ENCODE results near the gene GLT6D1.

Gene GLT6D1

GRCh38 chr9:135622415-135623020 lies 16.8 kb downstream of the GLT6D1 start:
- Histone ChIP-seq H4K20me1 (ENCODE audit: insufficient read depth, low read length) (no peaks in the 10 kb centered on the region), H3K27me3 (ENCODE audit: low read depth, low read length) (peaks cover 17% of the 10 kb centered on the region; the same call in 1 of the 2 replicates), H3K27ac (ENCODE audit: low read length) (no peak overlapping the region), H3K36me3 (replicated peaks; ENCODE audit: low read depth, low read length) (no peaks in the 10 kb centered on the region), H3K4me2 (ENCODE audit: low read length) (no peak overlapping the region), H3K9ac (ENCODE audit: low read length) (no peak overlapping the region), H3K79me2 (ENCODE audit: low read length) (no peaks in the 10 kb centered on the region), H2AFZ (ENCODE audit: low read depth, low read length) (no peak overlapping the region), H3K4me1 (ENCODE audit: low read length) (no peaks in the 10 kb centered on the region), H3K9me3 (ENCODE audit: insufficient read depth, low read length) (no peaks in the 10 kb centered on the region), H3K4me3 (ENCODE audit: low read length) (no peak overlapping the region)
- TF ChIP-seq EZH2phosphoT487 (IDR thresholded peaks at IDR 0.05; ENCODE audit: low read depth) = no peak
- TF ChIP-seq CTCF (IDR thresholded peaks at IDR 0.05; ENCODE audit: low read depth, low read length) = no peak

GRCh38 chr9:135620558-135620957 lies 18.8 kb downstream of the GLT6D1 start:
- H3K4me2 ChIP-seq (ENCODE audit: low read length) = no peak overlapping the region
- H3K4me1 ChIP-seq (ENCODE audit: low read length) = no peaks in the 10 kb centered on the region
- no peaks in the 10 kb centered on the region for H3K36me3 ChIP-seq (replicated peaks; ENCODE audit: low read depth, low read length)
- H3K79me2 ChIP-seq (ENCODE audit: low read length) = no peaks in the 10 kb centered on the region
- TF ChIP-seq EZH2phosphoT487 (IDR thresholded peaks at IDR 0.05; ENCODE audit: low read depth) (no peak), CTCF (IDR thresholded peaks at IDR 0.05; ENCODE audit: low read depth, low read length) (no peak)
- no peak overlapping the region for H2AFZ ChIP-seq (ENCODE audit: low read depth, low read length)
- no peak overlapping the region for H3K9ac ChIP-seq (ENCODE audit: low read length)
- H3K27ac ChIP-seq (ENCODE audit: low read length) = no peak overlapping the region
- no peak overlapping the region for H3K4me3 ChIP-seq (ENCODE audit: low read length)
- peaks cover 14% of the 10 kb centered on the region; the same call in 1 of the 2 replicates for H3K27me3 ChIP-seq (ENCODE audit: low read depth, low read length)
- H4K20me1 ChIP-seq (ENCODE audit: insufficient read depth, low read length) = no peaks in the 10 kb centered on the region
- H3K9me3 ChIP-seq (ENCODE audit: insufficient read depth, low read length) = no peaks in the 10 kb centered on the region

- Histone ChIP-seq H4K20me1 (ENCODE audit: insufficient read depth, low read length) (no peaks in the 10 kb centered on the region), H3K36me3 (replicated peaks; ENCODE audit: low read depth, low read length) (no peaks in the 10 kb centered on the region), H3K9ac (ENCODE audit: low read length) (no peak overlapping the region), H3K4me3 (ENCODE audit: low read length) (no peak overlapping the region), H3K27me3 (ENCODE audit: low read depth, low read length) (peaks cover 12% of the 10 kb centered on the region; the same call in 1 of the 2 replicates), H3K9me3 (ENCODE audit: insufficient read depth, low read length) (no peaks in the 10 kb centered on the region), H3K79me2 (ENCODE audit: low read length) (no peaks in the 10 kb centered on the region), H3K4me1 (ENCODE audit: low read length) (no peaks in the 10 kb centered on the region), H3K4me2 (ENCODE audit: low read length) (no peak overlapping the region), H2AFZ (ENCODE audit: low read depth, low read length) (no peak overlapping the region), H3K27ac (ENCODE audit: low read length) (no peak overlapping the region)
- no peak for TF ChIP-seq CTCF (IDR thresholded peaks at IDR 0.05; ENCODE audit: low read depth, low read length)
- TF ChIP-seq EZH2phosphoT487 (IDR thresholded peaks at IDR 0.05; ENCODE audit: low read depth) = no peak
These were observed 19.8 kb downstream of the GLT6D1 start for GRCh38 chr9:135619599-135619886.

- no peak overlapping the region for H3K4me3 ChIP-seq (ENCODE audit: low read length)
- TF ChIP-seq CTCF (IDR thresholded peaks at IDR 0.05; ENCODE audit: low read depth, low read length) = no peak
- TF ChIP-seq EZH2phosphoT487 (IDR thresholded peaks at IDR 0.05; ENCODE audit: low read depth) = no peak
- H3K27ac ChIP-seq (ENCODE audit: low read length) = no peak overlapping the region
- H4K20me1 ChIP-seq (ENCODE audit: insufficient read depth, low read length) = no peaks in the 10 kb centered on the region
- H3K36me3 ChIP-seq (replicated peaks; ENCODE audit: low read depth, low read length) = no peaks in the 10 kb centered on the region
- no peaks in the 10 kb centered on the region for H3K79me2 ChIP-seq (ENCODE audit: low read length)
- H3K9me3 ChIP-seq (ENCODE audit: insufficient read depth, low read length) = no peaks in the 10 kb centered on the region
- no peak overlapping the region for H3K9ac ChIP-seq (ENCODE audit: low read length)
- H3K4me2 ChIP-seq (ENCODE audit: low read length) = no peak overlapping the region
- peaks cover 12% of the 10 kb centered on the region; the same call in 1 of the 2 replicates for H3K27me3 ChIP-seq (ENCODE audit: low read depth, low read length)
- H3K4me1 ChIP-seq (ENCODE audit: low read length) = no peaks in the 10 kb centered on the region
- no peak overlapping the region for H2AFZ ChIP-seq (ENCODE audit: low read depth, low read length)
These were observed 20.3 kb downstream of the GLT6D1 start for GRCh38 chr9:135618866-135619598.

All from OCI-LY3 (cell line).